Measurements from ENCODE around the gene LHX2. TPM values are rescaled to one million over a fixed set of nuclear protein-coding genes. Genes with fewer than 3 reads are reported as not detected.

Gene LHX2
- total and polyA plus RNA-seq, 2 of the 13 experiments (the other 11 are each of a cell fraction or from before 2014, with no cell fraction given) = not detected

DNA sequence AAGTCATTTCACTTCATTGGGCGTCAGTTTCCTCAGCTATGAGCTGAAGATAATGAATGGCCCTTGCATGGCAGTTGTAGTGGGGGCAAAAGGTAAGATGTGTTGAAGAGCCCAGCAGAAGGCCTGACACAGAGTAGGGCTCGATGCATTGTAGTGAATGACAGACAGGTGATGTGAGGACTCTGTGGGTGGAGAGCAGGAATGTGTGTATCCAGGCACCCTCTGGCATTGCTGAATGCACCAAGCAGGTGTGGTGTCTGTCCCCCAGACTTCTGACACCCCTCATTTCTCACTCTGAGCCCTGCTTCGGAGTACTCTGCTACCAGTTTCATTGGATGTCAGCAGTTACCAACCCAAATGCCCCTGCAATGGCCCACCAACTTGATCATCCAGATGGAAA, 22.4 kb downstream of the LHX2 start:
- no TSS peak for BruUV-seq (replicated peaks)
- no peaks in the 10 kb centered on the region for H4K20me1 ChIP-seq (ENCODE audit: insufficient read depth, low read length)
- H3K4me3 ChIP-seq (replicated peaks in 1 of 3; ENCODE audit: insufficient read depth in 1 of 3, low read depth in 2 of 3, low read length in 3 of 3) = no peak overlapping the region
- H3K4me1 ChIP-seq (ENCODE audit: insufficient read depth, low read length) = peaks cover 23% of the 10 kb centered on the region
- DNase-seq (ENCODE audit: low spot score) = no peak
- no peak for FAIRE-seq
- TF ChIP-seq, protein P1, sequence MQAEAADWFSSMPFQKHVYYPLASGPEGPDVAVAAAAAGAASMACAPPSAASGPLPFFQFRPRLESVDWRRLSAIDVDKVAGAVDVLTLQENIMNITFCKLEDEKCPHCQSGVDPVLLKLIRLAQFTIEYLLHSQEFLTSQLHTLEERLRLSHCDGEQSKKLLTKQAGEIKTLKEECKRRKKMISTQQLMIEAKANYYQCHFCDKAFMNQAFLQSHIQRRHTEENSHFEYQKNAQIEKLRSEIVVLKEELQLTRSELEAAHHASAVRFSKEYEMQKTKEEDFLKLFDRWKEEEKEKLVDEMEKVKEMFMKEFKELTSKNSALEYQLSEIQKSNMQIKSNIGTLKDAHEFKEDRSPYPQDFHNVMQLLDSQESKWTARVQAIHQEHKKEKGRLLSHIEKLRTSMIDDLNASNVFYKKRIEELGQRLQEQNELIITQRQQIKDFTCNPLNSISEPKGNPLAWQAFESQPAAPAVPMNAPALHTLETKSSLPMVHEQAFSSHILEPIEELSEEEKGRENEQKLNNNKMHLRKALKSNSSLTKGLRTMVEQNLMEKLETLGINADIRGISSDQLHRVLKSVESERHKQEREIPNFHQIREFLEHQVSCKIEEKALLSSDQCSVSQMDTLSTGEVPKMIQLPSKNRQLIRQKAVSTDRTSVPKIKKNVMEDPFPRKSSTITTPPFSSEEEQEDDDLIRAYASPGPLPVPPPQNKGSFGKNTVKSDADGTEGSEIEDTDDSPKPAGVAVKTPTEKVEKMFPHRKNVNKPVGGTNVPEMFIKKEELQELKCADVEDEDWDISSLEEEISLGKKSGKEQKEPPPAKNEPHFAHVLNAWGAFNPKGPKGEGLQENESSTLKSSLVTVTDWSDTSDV (CRISPR knock-in tag; IDR thresholded peaks at IDR 0.05) = no peak
- no peak for TF ChIP-seq ZFP36 (IDR thresholded peaks at IDR 0.05; ENCODE audit: borderline replicate concordance, low read depth, low read length, partially characterized antibody)
- TF ChIP-seq KLF13 (CRISPR knock-in tag; IDR thresholded peaks at IDR 0.05) = no peak
- TF ChIP-seq ZNF382 (CRISPR knock-in tag; IDR thresholded peaks at IDR 0.05; ENCODE audit: borderline replicate concordance) = no peak
- TF ChIP-seq ZNF329 (CRISPR knock-in tag; IDR thresholded peaks at IDR 0.05; ENCODE audit: low read depth) = peak; percentile 94; the same call in 1 of the 2 replicates
- in situ Hi-C loops (cut with HindIII; ENCODE audit: extremely low pct_ligation_motif_present, low pct_unique_long_range_greater_than_20kb) = loop anchor here (25.0 kb wide), 1 partner anchor 622 kb away; no protein-coding TSS in a partner anchor
- no peak overlapping the region for H3K27ac ChIP-seq (ENCODE audit: extremely low read length, insufficient read depth, low read length)
- intact Hi-C loops (cut with micrococcal nuclease; ENCODE audit: unreplicated experiment) = no loop called here
- ATAC-seq = no peak
- H3K27me3 ChIP-seq (ENCODE audit: control insufficient read depth in 1 of 2, insufficient read depth in 2 of 2, low read length in 2 of 2) = peaks cover 4 to 73% of the 10 kb centered on the region in 2 experiments; a peak in 4 of 5 replicates
- no peak overlapping the region for H3K4me2 ChIP-seq (ENCODE audit: low read depth, low read length)
- no peaks in the 10 kb centered on the region for H3K79me2 ChIP-seq (ENCODE audit: insufficient read depth, low read length)
- WGBS (ENCODE audit: low lambda C conversion rate) = 16% methylated on average over 3 of the region's 3 CpGs
- H3K36me3 ChIP-seq (replicated peaks in 1 of 2; ENCODE audit: control insufficient read depth in 1 of 2, insufficient read depth in 2 of 2, low read length in 2 of 2) = no peaks in the 10 kb centered on the region
- CTCF ChIA-PET (ENCODE audit: low intra/inter-chr PET ratio, low total read pairs) = no interaction called here
- H3K9me3 ChIP-seq (ENCODE audit: low read length) = no peaks in the 10 kb centered on the region
- H3K9ac ChIP-seq (ENCODE audit: insufficient read depth, low read depth, low read length) = no peak overlapping the region
- H2AFZ ChIP-seq (ENCODE audit: low read length) = no peak overlapping the region
- POLR2A ChIA-PET = no interaction called here

All from HepG2 (cell line).